GM18507 (cell line): ENCODE measurements around the gene CNGA3.
"Not testable (repeated sequence)": the region's sequence is repeated elsewhere in the genome, so short reads cannot be mapped to it uniquely, and the experiment has no call there.

Experiments
- DNase-seq: peaks from one replicate; pipeline ENCODE4 v3.0.0; 2011; ENCODE audit warnings: low read depth; ENCODE audit not compliant: insufficient read length; ENCODE audit errors: extremely low spot score
- FAIRE-seq: peaks from 2 replicates; lab custom pipeline; 2011; peaks lifted over from hg19 to GRCh38; lab: Jason Lieb, UNC

Gene CNGA3

DNA sequence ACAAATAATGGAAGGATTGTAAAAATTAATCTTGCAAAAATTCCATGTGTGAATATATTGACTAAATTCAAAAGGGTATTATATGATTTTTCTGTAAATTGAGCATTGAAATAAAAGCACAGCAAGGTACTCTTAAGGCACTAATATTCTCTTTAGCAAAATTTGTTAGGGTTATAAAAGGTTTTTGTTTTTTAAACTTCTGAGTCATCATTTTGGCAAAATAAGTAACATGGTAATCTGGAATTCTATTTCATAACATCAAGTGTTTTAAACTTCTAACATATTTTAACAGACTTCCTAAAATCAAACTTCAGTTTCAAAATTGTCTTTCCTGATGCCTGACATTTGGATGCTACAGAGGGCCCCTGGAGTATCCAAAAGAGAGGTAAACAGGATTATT lies 85.9 kb downstream of the CNGA3 start:
- no peak for DNase-seq
- no peak for FAIRE-seq

DNA sequence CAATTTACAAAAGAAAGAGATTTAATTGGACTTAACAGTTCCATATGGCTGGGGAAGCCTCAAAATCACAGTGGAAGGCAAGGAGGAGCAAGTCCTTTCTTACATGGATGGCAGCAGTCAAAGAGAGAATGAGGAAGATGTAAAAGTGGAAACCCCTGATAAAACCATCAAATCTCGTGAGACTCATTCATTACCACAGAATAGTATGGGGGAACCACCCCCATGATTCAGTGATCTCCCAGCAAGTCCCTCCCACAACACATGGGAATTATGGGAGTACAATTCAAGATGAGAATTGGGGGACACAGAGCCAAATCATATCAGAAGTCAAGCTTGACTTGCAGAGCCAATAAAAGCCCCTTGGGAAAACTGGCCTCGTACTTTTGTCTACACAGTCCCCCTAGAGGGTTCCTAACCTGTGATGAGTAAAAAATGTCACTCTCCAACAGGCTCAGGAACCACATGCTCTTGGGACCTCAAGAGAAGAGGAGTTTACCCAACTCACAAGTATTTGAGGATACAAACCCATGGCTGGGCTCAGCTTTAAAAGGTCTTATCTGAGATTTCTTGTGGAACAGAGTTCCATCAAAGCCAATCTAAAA lies 87.2 kb downstream of the CNGA3 start:
- no peak for FAIRE-seq
- DNase-seq = no peak

GRCh38 chr2:98434492-98434891 lies 88.2 kb downstream of the CNGA3 start:
- no peak for DNase-seq
- no peak for FAIRE-seq

DNA sequence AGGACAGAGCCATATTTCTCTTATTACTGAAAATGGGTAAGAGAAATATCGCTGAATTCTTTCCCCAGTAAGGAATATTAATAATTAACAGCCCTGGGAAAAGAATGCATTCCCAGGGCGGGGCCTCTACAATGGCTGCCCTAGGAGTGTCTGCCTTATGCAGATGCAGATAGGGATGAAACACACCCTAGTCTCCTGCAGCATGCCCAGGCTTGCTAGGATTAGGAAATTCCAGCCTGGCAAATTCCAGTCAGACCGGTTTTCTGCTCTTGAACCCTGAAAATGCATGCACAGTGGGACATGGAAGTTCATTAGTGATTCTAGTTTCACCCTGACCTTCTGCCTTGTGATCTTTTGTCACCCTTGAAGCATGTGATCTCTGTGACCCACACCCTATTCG lies 89.4 kb downstream of the CNGA3 start:
- FAIRE-seq, DNase-seq: not testable (repeated sequence)

DNA sequence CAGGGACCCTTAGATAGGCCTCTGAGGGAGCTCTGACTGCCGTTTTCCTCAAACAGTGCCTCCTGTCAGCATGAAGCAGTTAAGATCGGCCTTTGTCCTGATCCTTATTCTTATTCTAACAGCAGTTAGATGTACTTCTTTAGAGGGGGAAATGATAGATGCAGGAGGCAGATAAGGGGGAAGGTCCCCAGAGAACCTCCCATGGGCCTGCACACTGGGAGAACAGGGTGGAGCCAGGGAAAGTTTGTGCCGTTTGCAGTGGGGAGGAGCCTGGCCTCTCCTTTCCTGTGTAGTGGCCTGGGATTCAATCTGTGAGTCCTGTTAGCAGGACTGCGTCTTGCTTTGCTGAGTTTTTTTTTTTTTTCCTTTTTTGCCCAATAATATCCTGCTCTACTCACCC lies 90.5 kb downstream of the CNGA3 start:
- FAIRE-seq = no peak
- DNase-seq = no peak

DNA sequence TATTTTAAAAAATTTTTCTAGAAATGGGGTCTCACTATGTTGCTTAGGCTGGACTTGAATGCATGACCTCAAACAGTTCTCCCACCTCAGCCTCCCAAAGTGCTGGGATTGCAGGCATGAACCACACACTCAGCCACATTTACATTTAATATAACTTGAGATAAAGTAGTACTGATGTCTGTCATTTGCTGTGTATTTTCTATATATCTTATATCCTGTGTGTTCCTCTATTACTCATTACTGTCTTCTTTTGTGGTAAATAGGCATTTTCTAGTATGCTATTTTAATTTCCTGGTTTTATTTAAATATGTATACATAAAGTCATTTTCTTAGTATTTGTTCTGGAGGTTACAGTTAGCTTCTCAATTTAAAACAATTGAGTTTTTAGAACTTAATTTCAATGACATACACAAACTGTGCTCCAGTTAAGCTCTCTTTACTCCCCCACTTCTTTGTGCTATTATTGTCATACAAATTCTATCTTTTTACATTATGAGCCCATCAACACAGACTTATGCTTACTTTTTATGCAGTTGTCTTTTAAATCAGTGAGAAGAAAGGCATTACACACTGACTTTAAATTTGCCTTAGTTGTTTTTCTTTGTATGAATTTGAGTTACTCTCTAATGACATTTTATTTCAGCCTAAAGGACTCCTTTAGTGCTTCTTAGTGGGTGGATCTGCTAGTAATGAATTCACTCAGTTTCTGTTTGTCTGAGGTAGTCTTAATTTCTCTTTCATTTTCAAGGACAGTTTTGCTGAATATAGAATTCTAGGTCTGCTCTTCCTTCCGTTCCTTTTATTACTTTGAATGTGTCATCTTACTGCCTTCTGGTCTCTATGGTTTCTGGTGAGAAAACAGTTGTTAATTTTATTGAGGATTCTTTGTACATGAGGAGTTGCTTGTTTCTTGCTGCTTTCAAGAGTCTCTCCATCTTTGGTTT lies 92.2 kb downstream of the CNGA3 start:
- FAIRE-seq (peak; percentile 87), DNase-seq (no peak)

DNA sequence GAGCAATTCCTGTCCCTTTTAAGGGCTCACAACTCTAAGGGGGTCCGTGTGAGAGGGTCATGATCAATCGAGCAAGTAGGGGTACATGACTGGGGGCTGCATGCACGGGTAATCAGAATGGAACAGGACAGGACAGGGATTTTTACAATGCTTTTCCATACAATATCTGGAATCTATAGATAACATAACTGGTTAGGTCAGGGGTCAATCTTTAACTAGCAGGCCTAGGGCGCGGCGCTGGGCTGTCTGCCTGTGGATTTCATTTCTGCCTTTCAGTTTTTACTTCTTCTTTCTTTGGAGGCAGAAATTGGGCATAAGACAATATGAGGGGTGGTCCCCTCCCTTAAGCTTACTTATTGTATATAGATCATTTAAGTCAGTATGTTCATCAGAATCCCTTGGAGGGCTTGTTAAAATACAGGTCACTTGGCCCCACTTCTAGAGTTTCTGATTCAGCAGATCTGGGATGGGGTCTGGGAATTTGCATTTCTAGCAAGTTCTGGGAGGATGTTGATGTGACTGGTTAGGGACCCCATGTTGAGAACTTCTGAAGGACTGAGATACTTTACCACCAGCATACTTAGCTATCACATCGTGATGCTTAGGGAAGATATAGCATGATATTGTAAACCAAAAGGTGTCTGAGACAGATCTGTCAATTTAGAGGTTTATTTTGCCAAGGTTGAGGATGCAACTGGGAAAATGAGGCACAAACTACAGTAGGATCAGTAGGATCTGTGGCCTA lies 95.6 kb downstream of the CNGA3 start:
- DNase-seq (no peak), FAIRE-seq (peak; percentile 35)

GRCh38 chr2:98442488-98442887 lies 96.2 kb downstream of the CNGA3 start:
- DNase-seq (no peak), FAIRE-seq (no peak)

GRCh38 chr2:98444436-98445176 lies 98.3 kb downstream of the CNGA3 start, which contains the start of gene INPP4A:
INPP4A (plus strand) TSS chr2:98444858; CDS start chr2:98520049, 75,191 bp downstream.
- DNase-seq = peak; percentile 75
- FAIRE-seq = peak; percentile 62

DNA sequence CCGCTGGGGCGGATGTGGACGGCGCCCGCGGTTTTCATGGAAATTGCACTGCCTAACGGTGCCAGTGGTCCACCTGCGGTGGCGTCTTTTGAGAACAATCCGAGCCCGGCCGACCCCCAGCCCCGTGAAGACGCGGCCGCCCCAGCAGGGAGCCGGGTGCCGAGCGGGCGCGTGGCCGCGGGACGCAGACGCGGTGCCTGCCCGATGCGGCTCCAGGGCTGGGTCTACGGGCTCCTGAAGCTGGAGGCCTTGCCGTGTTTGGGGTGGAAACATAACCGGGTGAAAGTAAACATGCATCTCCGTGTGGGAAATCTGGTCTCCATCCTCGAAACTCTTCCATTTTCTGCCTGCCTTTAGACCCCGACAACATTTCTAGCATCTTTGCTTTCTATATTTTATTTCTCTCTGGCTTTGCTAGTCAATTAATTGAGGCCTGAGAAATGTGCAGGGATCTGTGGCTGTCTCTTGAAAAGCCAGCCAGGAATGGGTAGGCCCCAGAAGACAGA lies 99.0 kb downstream of the CNGA3 start:
- no peak for FAIRE-seq
- DNase-seq = no peak

- DNase-seq (no peak), FAIRE-seq (peak; percentile 55)
Measured at GRCh38 chr2:98445683-98446581, 99.7 kb downstream of the CNGA3 start.

DNA sequence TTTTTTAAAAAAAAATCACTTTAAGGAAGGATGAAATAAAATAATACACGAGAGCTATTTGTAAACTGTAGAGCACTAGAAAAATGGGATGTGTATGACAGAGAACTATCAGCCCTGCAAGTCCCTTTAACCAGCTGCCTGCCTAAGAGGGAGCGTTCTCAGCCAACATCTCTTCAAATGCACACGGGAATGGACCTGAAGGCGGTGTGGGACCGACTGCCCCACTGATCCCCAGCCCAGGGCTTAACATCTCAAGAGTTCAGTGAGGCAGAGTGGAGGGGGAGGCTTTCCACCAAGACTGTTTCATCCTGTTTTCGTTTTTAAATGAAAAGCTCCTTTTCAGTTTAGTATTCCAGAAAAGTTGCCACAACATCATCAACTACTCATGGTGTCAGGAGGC lies 100.6 kb downstream of the CNGA3 start:
- no peak for DNase-seq
- FAIRE-seq = no peak
